Activated T-cell treated with anti-CD3 and anti-CD28 coated beads for 4 hours (primary cell): ENCODE data around the gene IFIT5.
"Not testable (repeated sequence)": the region's sequence is repeated elsewhere in the genome, so short reads cannot be mapped to it uniquely, and the experiment has no call there.

ENCODE experiments used
- DNase-seq: peaks from one replicate; pipeline ENCODE4 v3.0.0-alpha.2; 2020

The IFIT5 gene

GRCh38 chr10:89414146-89414878 is at the start of gene IFIT5:
Gene IFIT5 (plus strand): TSS chr10:89414568. CDS start chr10:89414799, 231 bp downstream.
- DNase-seq, result peak; percentile 43

- no peak for DNase-seq
These were observed 46.8 kb upstream of the IFIT5 start for GRCh38 chr10:89367529-89367928.

GRCh38 chr10:89368129-89368528 is 46.2 kb upstream of the IFIT5 start:
- DNase-seq, result no peak

GRCh38 chr10:89369156-89370105 is 44.9 kb upstream of the IFIT5 start:
- no peak for DNase-seq

- no peak for DNase-seq
These were observed 43.3 kb upstream of the IFIT5 start for GRCh38 chr10:89371079-89371478.

GRCh38 chr10:89371987-89372386 is 42.4 kb upstream of the IFIT5 start:
- DNase-seq, result no peak

GRCh38 chr10:89373916-89374711 is 40.3 kb upstream of the IFIT5 start:
- DNase-seq, result no peak

GRCh38 chr10:89374713-89375141 is 39.6 kb upstream of the IFIT5 start:
- DNase-seq, result no peak

- DNase-seq, result no peak
These were observed 36.4 kb upstream of the IFIT5 start, which contains the start of gene IFIT1B for GRCh38 chr10:89377705-89378637. Gene IFIT1B (plus strand): TSS chr10:89378056. CDS start chr10:89378136, 80 bp downstream.

GRCh38 chr10:89379103-89379502 is 35.3 kb upstream of the IFIT5 start:
- no peak for DNase-seq

- DNase-seq, result no peak
These were observed 31.6 kb upstream of the IFIT5 start for GRCh38 chr10:89382757-89383156.

- DNase-seq, result no peak
These were observed 29.7 kb upstream of the IFIT5 start for GRCh38 chr10:89384474-89385340.

- DNase-seq, result no peak
These were observed 25.6 kb upstream of the IFIT5 start for GRCh38 chr10:89388806-89389205.

GRCh38 chr10:89389254-89389653 is 25.1 kb upstream of the IFIT5 start:
- no peak for DNase-seq

GRCh38 chr10:89390476-89391225 is 23.7 kb upstream of the IFIT5 start:
- DNase-seq, result no peak

GRCh38 chr10:89391226-89391576 is 23.2 kb upstream of the IFIT5 start:
- DNase-seq, result not testable (repeated sequence)

- peak; percentile 31 for DNase-seq
These were observed 22.2 kb upstream of the IFIT5 start, which contains the start of gene IFIT1 for GRCh38 chr10:89391907-89392756. Gene IFIT1 (plus strand): TSS chr10:89392623. CDS start chr10:89392713, 90 bp downstream.

- DNase-seq, result no peak
These were observed 21.4 kb upstream of the IFIT5 start for GRCh38 chr10:89392974-89393373.

GRCh38 chr10:89393898-89394297 is 20.5 kb upstream of the IFIT5 start:
- no peak for DNase-seq
